Fibroblast of mammary gland (primary cell): ENCODE measurements around the gene RNF41.

Experiments used
- DNase-seq: peaks from one replicate; pipeline ENCODE4 v3.0.0-alpha.2; 2010; ENCODE audit warnings: low read depth
- H3K4me3 ChIP-seq: 2 replicates; pipeline ENCODE4 v1.5.1; 2011; ENCODE audit warnings: low read depth, mild to moderate bottlenecking, low read length, moderate library complexity; ENCODE audit not compliant: control insufficient read depth
- TF ChIP-seq, protein P1 (sequence below): conservative IDR thresholded peaks from 2 replicates; pipeline ENCODE4 v1.5.1; 2011; ENCODE audit warnings: low read depth, low read length, inconsistent platforms; ENCODE audit not compliant: control insufficient read depth, insufficient read depth

The RNF41 gene

GRCh38 chr12:56244494-56244893 lies 22.8 kb upstream of the RNF41 start:
- TF ChIP-seq, protein P1, sequence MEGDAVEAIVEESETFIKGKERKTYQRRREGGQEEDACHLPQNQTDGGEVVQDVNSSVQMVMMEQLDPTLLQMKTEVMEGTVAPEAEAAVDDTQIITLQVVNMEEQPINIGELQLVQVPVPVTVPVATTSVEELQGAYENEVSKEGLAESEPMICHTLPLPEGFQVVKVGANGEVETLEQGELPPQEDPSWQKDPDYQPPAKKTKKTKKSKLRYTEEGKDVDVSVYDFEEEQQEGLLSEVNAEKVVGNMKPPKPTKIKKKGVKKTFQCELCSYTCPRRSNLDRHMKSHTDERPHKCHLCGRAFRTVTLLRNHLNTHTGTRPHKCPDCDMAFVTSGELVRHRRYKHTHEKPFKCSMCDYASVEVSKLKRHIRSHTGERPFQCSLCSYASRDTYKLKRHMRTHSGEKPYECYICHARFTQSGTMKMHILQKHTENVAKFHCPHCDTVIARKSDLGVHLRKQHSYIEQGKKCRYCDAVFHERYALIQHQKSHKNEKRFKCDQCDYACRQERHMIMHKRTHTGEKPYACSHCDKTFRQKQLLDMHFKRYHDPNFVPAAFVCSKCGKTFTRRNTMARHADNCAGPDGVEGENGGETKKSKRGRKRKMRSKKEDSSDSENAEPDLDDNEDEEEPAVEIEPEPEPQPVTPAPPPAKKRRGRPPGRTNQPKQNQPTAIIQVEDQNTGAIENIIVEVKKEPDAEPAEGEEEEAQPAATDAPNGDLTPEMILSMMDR = no peak
- H3K4me3 ChIP-seq = no peak overlapping the region
- DNase-seq = no peak

GRCh38 chr12:56243731-56244181 lies 22.0 kb upstream of the RNF41 start:
- TF ChIP-seq, protein P1 = no peak
- H3K4me3 ChIP-seq = no peak overlapping the region
- no peak for DNase-seq

DNA sequence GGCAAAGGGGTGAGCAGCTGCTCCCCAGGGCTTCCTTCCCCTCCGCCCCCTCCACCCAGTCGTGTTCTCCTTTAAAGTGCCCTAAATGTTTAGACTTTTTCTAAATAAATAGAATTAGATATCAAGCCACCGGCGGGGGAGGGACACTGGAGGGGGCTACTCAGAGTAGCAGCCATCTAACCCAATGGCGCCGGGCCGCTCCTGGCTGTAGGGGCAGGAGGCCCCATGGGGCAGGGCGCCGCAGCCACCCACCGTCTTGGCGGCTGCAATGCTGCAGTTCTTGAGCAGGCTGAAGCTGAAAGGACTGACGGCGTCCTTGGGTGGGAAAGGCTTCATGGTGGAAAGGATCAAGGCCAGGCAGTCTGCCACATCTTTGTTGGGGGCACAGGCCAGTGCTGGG lies 21.3 kb upstream of the RNF41 start:
- no peak for DNase-seq
- TF ChIP-seq, protein P1 = no peak
- H3K4me3 ChIP-seq = no peak overlapping the region

DNA sequence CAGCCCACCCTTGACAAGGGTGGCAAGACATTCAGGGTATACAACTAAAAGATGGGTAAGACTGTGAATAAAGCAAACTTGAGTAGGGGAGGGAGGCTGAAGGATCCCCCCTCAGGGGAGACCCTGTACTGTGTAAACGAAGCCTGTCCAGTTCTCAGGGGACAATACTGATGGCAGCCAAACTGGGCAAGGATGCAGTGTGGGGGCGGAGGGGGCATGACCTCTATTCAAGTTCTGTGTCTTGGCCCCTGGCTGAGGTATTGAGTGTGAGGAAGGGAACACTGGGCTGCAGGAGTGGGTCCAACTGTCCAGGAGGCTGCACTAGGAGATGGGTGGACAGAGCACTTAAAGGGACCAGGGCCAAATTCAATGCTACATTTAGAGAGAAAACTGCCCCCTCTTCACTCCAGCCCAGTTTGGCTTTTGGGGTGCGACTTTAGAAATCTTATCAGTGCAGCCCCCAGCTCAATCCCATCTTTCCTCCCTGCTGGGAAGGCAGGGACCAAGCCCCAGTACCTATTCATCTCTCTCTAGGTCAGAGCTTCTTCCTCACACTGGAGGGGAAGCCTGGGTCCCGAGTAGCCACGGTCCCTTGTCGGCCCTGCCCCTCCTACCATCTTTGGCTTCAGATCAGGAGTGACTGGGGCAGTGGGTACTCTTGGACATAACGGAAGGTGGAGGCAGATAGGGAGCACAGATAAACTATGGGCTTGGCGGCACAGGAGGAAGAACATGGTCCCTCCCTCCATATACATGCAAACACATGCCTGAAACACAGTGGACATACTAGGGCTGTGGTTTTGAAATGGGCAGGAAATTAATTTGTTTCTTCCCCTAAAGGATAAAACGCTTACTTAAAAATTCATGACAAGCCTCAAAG lies 19.9 kb upstream of the RNF41 start:
- H3K4me3 ChIP-seq = no peak overlapping the region
- TF ChIP-seq, protein P1 = no peak
- DNase-seq = no peak

DNA sequence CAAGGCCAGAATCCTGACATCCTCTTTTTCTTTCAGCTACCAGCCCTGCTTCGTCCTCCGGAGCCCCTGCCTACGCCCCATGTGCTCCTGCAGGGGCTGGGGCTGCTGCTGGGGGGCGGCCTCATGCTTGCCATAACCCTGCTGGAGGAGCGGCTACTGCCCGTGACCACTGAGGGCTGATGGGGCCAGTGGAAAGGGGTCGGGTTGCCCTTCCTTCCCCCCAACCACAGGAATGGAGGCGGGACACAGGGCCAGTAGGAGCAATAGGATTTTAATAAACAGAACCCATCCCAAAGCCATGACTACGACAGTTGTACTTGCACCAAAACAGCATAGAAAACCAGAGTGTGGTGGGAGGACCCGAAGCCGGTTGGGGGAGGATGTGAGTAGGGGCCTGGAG lies 15.8 kb upstream of the RNF41 start:
- H3K4me3 ChIP-seq = no peak overlapping the region
- TF ChIP-seq, protein P1 = no peak
- DNase-seq = no peak

- TF ChIP-seq, protein P1 = no peak
- no peak for DNase-seq
- no peak overlapping the region for H3K4me3 ChIP-seq
Measured at GRCh38 chr12:56236985-56237384, 15.3 kb upstream of the RNF41 start.
